Astrocyte of the spinal cord (primary cell): ENCODE results near the gene CTR9.

ENCODE experiments used
- DNase-seq: peaks from one replicate; pipeline ENCODE4 v3.0.0; 2011; ENCODE audit warnings: low read depth, low spot score
- H3K4me3 ChIP-seq: 2 replicates; pipeline ENCODE4 v1.5.1; 2011; ENCODE audit warnings: low read depth, mild to moderate bottlenecking, low read length, moderate library complexity
- in situ Hi-C: cut with HindIII; loops from 2 replicates; pipeline ENCODE4 v1.10.0; 2017; ENCODE audit warnings: low sequenced_read_pairs
- TF ChIP-seq, protein P1 (sequence below): IDR thresholded peaks from 2 replicates; pipeline ENCODE4 v1.5.1; 2012; ENCODE audit warnings: low read depth, mild to moderate bottlenecking, low read length, inconsistent platforms

Gene CTR9

DNA sequence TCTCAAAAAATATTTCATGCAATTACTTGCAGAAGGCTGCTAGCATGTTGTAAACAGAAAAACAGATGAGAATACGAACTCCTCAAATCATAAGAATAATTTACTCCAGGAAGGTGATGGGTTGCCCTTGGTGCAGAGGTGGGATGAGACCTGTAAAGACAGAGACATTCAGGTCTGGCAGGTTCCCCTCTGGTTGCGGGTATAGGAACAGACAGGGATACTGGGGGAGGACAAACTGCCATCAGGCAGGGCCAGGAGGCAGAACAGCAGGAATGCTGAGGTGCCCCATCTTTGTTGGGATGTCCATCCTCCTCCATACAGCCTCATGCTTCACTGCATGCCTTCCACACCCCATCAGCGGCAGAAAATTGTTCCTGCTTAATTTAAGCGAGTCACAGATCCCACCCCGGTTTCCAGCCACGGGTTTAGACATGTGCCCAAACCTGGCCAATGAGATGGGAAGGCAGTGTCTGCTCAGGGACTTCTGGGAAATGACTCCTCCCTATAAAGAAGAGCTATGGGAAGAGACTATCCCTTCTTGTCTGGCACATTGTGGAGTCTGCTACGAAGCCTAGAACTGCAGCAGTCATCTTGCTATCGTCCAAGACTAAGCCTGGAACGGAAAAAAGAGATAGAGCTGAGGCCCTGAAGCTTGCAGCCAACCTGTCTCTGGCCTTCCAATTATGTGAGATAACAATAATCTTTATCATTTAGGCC, 34.3 kb upstream of the CTR9 start:
- TF ChIP-seq, protein P1, sequence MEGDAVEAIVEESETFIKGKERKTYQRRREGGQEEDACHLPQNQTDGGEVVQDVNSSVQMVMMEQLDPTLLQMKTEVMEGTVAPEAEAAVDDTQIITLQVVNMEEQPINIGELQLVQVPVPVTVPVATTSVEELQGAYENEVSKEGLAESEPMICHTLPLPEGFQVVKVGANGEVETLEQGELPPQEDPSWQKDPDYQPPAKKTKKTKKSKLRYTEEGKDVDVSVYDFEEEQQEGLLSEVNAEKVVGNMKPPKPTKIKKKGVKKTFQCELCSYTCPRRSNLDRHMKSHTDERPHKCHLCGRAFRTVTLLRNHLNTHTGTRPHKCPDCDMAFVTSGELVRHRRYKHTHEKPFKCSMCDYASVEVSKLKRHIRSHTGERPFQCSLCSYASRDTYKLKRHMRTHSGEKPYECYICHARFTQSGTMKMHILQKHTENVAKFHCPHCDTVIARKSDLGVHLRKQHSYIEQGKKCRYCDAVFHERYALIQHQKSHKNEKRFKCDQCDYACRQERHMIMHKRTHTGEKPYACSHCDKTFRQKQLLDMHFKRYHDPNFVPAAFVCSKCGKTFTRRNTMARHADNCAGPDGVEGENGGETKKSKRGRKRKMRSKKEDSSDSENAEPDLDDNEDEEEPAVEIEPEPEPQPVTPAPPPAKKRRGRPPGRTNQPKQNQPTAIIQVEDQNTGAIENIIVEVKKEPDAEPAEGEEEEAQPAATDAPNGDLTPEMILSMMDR: no peak

DNA sequence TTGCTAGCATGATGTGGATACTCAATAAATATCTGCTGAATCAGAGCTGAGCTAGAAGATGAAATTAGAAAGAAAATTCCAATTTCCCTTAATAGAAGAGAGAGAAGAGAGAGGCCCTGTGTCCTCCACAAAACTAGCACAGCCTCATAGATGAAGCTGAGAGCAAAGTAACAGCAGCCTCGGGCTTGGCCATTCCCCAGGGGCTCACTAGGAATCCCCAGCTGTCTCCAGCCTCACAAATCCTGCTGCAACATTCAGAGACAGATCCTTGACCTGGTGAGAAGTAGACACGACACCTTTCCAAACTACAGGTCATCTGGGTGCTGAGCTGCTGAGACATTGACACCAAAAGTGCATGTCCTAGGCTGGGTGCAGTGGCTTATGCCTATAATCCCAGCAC, 31.4 kb upstream of the CTR9 start:
- no peak for DNase-seq
- TF ChIP-seq, protein P1: no peak
- in situ Hi-C loops: no loop called here
- H3K4me3 ChIP-seq: no peak overlapping the region

More for the DNA sequence above, 34.3 kb upstream of the CTR9 start:
- in situ Hi-C loops: no loop called here
- DNase-seq: no peak
- no peak overlapping the region for H3K4me3 ChIP-seq

DNA sequence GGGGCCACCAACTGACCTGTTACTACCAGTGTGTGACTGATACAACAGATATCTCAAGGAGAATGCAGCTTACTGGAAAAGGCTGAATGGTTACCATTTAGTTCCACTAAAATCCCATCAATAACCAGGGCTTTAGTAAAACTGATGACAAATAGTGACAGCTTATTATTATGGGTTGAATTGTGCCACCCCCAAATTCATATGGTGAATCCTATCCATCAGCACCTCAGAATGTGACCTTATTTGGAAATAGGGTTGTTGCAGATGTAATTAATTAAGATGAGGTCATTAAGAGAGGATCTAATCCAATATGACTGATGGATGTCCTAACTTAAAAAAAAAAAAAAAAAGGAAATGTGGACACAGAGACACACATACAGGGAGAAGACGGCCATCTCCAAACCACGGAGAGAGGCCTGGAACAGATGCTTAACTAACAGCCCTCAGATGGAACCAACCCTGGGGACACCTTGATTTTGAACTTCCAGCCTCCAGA, 30.1 kb upstream of the CTR9 start:
- DNase-seq: no peak
- TF ChIP-seq, protein P1: no peak
- in situ Hi-C loops: no loop called here
- no peak overlapping the region for H3K4me3 ChIP-seq

DNA sequence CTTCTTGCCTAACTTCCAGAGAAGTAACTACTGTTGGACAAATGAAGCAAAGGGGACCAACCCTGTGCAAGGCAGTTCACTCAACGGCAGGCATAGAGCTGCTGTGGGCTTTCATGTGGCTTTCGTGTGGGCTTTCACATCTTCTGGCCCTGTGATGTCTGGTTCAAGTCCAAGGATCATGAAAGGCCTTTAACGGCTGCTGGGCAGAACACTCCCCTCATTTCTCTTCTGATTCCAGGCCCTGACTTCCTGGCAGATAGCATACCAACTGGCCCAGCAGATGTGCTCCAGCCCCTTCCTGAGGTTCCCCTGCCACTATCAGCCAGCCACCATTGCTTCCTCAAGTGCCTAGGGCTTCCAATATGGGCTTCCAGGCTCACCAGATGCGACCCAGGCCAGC, 28.7 kb upstream of the CTR9 start:
- H3K4me3 ChIP-seq: no peak overlapping the region
- TF ChIP-seq, protein P1: no peak
- in situ Hi-C loops: no loop called here
- no peak for DNase-seq

DNA sequence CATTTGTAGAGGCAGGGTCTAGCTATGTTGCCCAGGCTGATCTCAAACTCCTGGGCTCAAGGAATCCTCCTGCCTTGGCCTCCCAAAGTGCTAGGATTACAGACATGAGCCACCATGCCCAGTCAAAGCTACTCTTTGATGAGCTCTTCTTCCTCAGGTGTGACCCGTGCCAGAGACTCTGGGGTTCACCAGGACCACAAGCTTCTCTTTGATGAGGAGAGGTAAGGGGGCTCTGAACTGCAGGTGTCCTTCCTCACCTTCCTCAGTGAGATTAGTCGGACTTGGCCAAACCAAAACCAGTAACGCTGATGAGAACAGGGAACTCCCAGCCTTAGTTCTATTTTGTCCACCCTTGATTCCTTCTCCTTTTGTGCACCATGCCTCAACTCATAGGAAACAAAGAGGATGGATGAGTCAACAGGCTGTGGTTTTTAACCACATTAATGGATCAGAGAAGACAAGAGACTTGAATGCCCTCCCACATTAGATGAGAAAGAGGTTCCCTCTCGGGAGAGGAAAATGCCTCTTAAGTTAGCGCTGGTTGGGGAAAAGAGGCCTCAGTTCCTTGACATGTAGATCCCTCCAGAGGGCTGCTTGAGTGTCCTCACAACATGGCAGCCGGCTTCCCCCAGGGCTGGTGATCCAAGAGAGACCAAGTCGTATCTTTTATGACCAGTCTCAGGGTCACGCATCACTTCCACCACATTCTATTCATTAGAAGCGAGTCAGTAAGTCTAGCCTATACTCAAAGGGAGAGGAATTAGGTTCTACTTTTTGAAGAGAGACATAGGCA, 25.7 kb upstream of the CTR9 start:
- DNase-seq: peak; percentile 93
- in situ Hi-C loops: no loop called here

DNA sequence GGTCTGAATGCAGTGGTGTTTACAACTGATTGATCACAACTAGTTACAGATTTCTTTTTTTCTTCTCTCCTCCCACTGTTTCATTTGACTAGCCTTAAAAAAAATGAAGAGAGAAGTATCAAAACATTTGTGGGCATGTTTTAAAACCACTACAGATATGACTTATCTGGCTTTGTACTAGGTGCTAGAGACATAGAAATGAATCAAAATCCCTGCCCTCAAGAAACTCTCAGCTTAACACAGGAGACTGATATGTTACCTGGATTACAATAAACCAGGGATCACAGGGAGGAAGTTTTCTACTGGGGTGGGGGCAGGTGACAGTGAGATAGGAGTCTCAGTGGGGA, 25.2 kb upstream of the CTR9 start:
- DNase-seq: no peak
- TF ChIP-seq, protein P1: no peak
- no peak overlapping the region for H3K4me3 ChIP-seq
- in situ Hi-C loops: no loop called here

More for the DNA sequence above, 25.7 kb upstream of the CTR9 start:
- TF ChIP-seq, protein P1: no peak
- H3K4me3 ChIP-seq: no peak overlapping the region
